Measurements from ENCODE around the gene GNGT2.

GNGT2 gene

GRCh38 chr17:49249292-49249794 is 39.0 kb upstream of the GNGT2 start:
- DNase-seq (ENCODE audit: low spot score): no peak

GRCh38 chr17:49247944-49248343 is 37.6 kb upstream of the GNGT2 start:
- no peak for TF ChIP-seq CTCF (IDR thresholded peaks at IDR 0.05; ENCODE audit: extremely low read depth, missing control alignments)
- no peak for DNase-seq (ENCODE audit: low spot score)

More at GRCh38 chr17:49249292-49249794, 39.0 kb upstream of the GNGT2 start:
- no peak for TF ChIP-seq CTCF (IDR thresholded peaks at IDR 0.05; ENCODE audit: extremely low read depth, missing control alignments)

GRCh38 chr17:49244839-49245238 is 34.5 kb upstream of the GNGT2 start:
- no peak for DNase-seq (ENCODE audit: low spot score)
- TF ChIP-seq CTCF (IDR thresholded peaks at IDR 0.05; ENCODE audit: extremely low read depth, missing control alignments): no peak

- no peak for TF ChIP-seq CTCF (IDR thresholded peaks at IDR 0.05; ENCODE audit: extremely low read depth, missing control alignments)
- no peak for DNase-seq (ENCODE audit: low spot score)
Observed at GRCh38 chr17:49242813-49243212, 32.4 kb upstream of the GNGT2 start.

GRCh38 chr17:49241692-49242397 is 31.5 kb upstream of the GNGT2 start:
- no peak for DNase-seq (ENCODE audit: low spot score)

GRCh38 chr17:49241040-49241439 is 30.7 kb upstream of the GNGT2 start:
- no peak for TF ChIP-seq CTCF (IDR thresholded peaks at IDR 0.05; ENCODE audit: extremely low read depth, missing control alignments)
- no peak for DNase-seq (ENCODE audit: low spot score)

More at GRCh38 chr17:49241692-49242397, 31.5 kb upstream of the GNGT2 start:
- no peak for TF ChIP-seq CTCF (IDR thresholded peaks at IDR 0.05; ENCODE audit: extremely low read depth, missing control alignments)

GRCh38 chr17:49240619-49241018 is 30.2 kb upstream of the GNGT2 start:
- no peak for DNase-seq (ENCODE audit: low spot score)
- TF ChIP-seq CTCF (IDR thresholded peaks at IDR 0.05; ENCODE audit: extremely low read depth, missing control alignments): no peak

Data from GM20000 (cell line).